Kasumi-1 (cell line): ENCODE measurements around the gene THAP12.

Source experiments
- DNase-seq, 2 experiments: peaks; one replicate each; lab custom pipeline; 2025; lab: John Stamatoyannopoulos, UW

Gene THAP12

GRCh38 chr11:76380159-76380976 lies 564 bp downstream of the THAP12 start:
- DNase-seq: peak; percentile 15 to 44

DNA sequence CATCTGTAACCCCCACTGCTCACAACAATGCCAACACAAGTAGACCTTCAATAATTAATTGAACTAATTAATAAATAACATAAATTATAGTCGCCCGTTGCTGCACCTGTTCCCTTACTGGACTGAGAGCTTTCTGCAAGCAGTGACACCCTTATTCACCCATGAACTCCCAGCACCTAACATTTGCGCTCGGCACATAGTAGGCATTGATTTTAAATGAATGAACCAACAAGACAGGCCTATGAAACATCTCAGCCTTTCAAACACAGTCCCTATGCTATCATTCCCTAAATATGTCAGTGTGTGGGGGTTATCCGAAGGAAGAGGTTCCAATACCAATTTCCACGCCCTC lies 1.1 kb downstream of the THAP12 start:
- peak in 1 of 2 experiments; percentile 44 for DNase-seq

DNA sequence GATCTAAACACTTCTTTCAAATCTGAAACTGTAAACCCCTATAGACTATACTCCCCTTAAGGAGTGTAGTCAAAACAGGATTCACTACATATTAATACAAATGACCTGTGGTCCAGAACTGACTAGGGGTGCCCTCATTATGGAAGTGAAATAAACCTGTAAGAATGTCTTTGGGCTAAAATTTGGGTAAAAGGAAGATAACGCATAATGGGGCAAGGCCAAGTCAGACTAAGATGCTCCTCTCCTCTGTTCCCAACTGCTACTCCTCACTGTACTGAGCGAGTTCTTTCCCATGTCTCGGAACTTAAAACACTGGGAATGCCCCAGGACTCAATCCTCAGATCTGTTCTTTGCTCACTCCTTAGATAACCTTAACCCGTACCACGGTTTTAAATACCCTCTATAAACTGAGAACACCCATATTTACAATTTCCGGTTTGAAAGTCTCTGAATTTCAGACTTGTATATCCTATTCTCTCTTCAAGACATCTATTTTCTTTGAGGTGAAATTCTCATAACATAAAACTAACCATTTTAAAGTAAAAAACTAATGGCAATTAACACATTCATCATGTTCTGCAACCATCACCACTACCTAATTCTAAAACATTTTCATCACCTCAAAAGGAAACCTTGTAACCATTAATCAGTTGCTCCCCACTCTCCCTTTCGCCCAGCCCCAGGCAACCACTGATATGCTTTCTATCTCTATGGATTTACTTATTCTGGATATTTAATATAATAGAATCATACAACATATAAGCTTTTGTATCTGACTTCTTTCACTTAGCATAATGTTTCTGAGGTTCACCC lies 4.0 kb downstream of the THAP12 start:
- DNase-seq: no peak

DNA sequence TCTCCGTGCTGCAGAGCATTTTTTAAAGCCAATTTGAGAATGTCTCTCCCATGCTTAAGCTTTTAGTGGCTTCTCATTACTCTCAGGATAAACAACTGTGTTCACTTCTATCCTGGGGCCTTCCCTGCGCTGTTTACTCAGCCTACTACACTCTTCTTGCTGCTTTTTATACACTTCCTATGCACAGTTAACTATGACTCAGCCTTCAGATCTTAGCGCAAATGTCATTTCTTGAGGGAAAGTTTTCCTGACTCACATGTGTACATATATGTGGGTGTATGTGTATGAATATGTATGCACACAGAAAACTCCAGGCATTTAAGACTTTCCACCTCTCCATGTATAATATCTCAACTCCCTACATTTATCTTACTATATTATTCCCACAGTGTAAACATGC lies 9.8 kb downstream of the THAP12 start:
- DNase-seq: peak; percentile 24 to 29

DNA sequence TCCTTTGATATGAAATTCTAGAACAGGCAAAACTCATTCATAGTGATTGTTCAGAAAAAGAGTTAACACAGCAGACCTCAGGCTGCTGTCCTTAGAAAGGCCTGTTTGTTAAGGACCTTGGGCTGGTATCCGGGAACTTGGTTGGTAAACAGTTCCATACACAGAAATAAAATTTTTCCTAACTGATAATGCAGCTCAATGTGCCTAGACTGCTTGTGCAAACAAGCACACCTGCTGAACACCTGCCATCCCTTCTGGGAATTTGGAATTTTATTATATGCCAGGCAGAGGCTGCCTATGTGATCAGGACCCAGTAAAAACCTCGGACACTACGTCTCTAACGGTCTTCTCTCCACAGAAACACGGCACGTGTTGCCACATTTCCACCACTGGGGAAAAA lies 11.5 kb downstream of the THAP12 start:
- no peak for DNase-seq

- DNase-seq: no peak
These were observed 12.4 kb downstream of the THAP12 start for GRCh38 chr11:76368490-76368889.

GRCh38 chr11:76365038-76365679 lies 15.8 kb downstream of the THAP12 start:
- DNase-seq: no peak

DNA sequence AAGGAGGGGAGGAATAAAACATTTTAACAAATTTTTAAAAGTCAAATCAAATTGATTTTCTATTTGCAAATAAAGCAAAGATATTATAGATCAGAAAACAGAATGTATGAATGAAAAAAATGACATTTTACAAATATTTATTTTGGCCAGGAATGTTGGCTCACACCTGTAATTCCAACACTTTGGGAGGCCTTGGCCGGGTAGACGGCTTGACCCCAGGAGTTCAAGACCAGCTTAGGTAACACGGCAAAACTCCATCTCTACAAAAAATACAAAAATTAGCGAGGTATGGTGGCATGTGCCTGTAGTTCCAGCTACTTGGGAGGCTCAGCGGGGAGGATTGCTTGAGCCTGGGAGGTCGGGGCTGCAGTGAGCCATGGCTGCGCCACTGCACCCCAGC lies 18.2 kb downstream of the THAP12 start:
- DNase-seq: no peak

GRCh38 chr11:76361776-76362175 lies 19.2 kb downstream of the THAP12 start:
- no peak for DNase-seq

GRCh38 chr11:76361374-76361773 lies 19.6 kb downstream of the THAP12 start:
- DNase-seq: no peak

GRCh38 chr11:76355172-76355571 lies 25.8 kb downstream of the THAP12 start:
- DNase-seq: no peak

- no peak for DNase-seq
These were observed 32.6 kb downstream of the THAP12 start for GRCh38 chr11:76348348-76348747.

DNA sequence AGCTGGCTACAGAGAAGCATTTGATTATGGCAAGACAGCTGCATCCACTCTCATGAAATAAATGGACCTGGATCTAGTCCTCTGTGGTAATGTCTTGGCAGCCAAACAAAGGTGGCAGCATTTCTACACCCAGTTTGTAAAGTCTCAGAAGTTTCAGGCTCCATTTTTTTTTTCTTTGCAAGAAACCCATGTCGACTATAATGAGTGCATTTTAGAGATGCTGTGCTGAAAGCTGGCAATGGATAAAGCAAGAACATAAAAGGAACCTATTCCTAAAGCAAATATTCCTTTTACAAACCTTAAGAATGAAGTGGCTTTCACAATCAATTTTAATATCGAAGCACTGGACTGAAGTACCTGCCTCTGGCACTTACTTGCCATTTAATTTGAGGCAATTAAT lies 33.5 kb downstream of the THAP12 start:
- no peak for DNase-seq

GRCh38 chr11:76339221-76339620 lies 41.7 kb downstream of the THAP12 start:
- DNase-seq: peak; percentile 88 to 93

- no peak for DNase-seq
These were observed 43.0 kb downstream of the THAP12 start for GRCh38 chr11:76337923-76338322.

DNA sequence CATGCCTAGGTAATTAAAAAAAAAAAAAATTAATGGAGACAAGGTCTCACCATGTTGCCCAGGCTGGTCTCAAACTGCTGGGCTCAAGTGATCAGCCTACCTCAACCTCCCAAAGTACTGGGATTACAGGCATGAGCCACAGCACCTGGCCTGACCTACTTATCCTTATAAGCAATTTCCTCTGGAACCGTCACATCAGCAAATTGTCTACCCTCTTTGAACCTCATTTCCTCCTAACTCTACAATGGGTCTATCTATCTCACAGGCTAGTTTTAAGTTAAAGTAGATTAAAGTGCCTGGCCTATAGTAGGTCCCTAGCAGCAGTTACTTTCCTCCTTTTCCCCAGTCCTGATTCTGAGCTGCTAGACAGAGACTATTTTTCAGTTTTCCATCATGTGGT lies 43.5 kb downstream of the THAP12 start:
- DNase-seq: no peak

GRCh38 chr11:76336597-76336996 lies 44.3 kb downstream of the THAP12 start:
- DNase-seq: no peak

GRCh38 chr11:76335842-76336241 lies 45.1 kb downstream of the THAP12 start:
- DNase-seq: peak; percentile 69 to 88

DNA sequence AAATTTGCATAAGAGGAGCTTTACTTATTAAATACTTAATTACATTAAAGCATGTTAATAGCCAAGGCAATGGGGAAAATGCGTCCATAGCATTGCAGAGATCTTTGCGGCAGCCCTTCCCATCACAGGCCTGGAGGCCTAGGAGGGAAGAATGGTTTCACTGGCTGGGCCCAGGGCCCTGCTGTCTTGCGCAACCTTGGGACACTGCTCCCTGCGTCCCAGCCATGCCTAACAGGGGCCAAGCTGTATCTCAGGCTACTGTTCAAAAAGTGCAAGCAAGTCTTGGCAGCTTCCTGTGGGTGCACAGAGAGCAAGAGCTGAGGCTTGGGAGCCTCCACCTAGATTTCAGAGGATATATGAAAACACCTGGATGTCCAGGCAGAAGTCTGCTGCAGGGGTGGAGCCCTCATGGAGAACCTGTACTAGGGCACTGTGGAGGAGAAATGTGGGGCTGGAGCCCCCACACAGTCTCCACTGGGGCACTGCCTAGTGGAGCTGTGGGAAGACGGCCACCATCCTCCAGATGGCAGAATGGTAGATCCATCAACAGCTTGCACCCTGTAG lies 46.0 kb downstream of the THAP12 start:
- no peak for DNase-seq

DNA sequence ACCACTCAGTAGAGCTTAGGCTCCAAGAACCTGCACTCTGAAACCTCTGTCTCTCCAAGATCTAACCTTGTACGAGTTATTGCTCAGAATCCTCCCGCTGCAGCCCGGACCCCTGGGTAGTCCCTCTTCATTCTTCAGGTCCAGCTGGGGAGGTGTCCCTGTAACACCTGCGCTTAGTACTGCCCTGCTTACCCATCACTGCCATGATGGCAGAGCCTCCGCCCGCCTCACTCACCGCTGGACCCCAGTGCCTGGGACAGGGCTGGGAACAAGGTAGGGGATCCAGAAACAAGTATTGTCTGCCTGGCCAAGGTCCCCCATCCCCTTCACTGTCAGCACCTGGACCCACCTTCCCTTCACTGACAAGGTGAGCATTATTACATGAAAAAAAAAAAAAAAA lies 50.3 kb downstream of the THAP12 start:
- no peak for DNase-seq

- no peak for DNase-seq
These were observed 50.9 kb downstream of the THAP12 start for GRCh38 chr11:76329983-76330382.

DNA sequence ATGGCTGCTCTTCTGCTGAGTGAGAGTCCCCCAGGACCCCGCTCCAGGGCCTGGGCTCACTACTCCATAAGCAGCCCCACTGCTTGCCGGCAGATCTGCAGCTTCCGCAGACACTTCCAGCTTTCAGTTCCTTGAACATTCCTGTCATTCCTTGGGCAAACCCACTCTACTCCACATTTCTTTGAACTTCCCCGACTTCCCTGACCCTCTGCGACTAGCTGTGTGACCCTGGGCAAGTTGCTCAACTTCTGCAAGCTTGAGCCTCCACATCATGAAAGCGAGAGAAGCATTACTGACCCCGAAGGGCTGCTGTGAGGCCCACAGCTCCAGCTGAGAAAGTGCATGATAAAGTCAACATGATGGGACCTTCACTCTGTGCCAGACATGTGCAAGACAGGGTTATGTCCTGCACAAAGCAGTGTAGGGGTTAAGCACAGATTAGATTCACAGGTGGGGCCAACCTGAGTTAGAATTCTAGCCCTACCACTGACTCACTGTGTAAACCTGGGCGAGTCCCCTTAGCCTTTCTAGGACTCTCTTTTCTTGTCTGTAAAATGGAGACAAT lies 51.8 kb downstream of the THAP12 start:
- DNase-seq: no peak
